Activated naive CD4-positive, alpha-beta T cell treated with anti-CD3 and anti-CD28 coated beads, Interleukin-2, amount 50 U/mL, for 16 hours (primary cell): ENCODE data around the gene ARL13A.
A peak's percentile ranks its signal among the peaks of the same experiment; 100 is the strongest.
"Not testable (repeated sequence)": the region's sequence is repeated elsewhere in the genome, so short reads cannot be mapped to it uniquely, and the experiment has no call there.

ENCODE experiments used
- DNase-seq: peaks from one replicate; pipeline ENCODE4 v3.0.0-alpha.2; 2020

Gene ARL13A

GRCh38 chrX:100994352-100995281 is 25.1 kb downstream of the ARL13A start:
- no peak for DNase-seq

GRCh38 chrX:100995469-100995868 is 26.0 kb downstream of the ARL13A start:
- DNase-seq = peak; percentile 9

- no peak for DNase-seq
These were observed 29.9 kb downstream of the ARL13A start for GRCh38 chrX:100999451-100999850.

GRCh38 chrX:101009090-101009489 is 39.6 kb downstream of the ARL13A start:
- no peak for DNase-seq

GRCh38 chrX:101012031-101012430 is 42.5 kb downstream of the ARL13A start:
- not testable (repeated sequence) for DNase-seq

- no peak for DNase-seq
These were observed 52.5 kb downstream of the ARL13A start for GRCh38 chrX:101022020-101022419.

- no peak for DNase-seq
These were observed 55.6 kb downstream of the ARL13A start for GRCh38 chrX:101025126-101025525.

- DNase-seq = no peak
These were observed 59.1 kb downstream of the ARL13A start for GRCh38 chrX:101028562-101028961.

GRCh38 chrX:101029665-101030064 is 60.2 kb downstream of the ARL13A start:
- DNase-seq = no peak

GRCh38 chrX:101037231-101037630 is 67.7 kb downstream of the ARL13A start:
- no peak for DNase-seq

- no peak for DNase-seq
These were observed 70.7 kb downstream of the ARL13A start for GRCh38 chrX:101040197-101040596.
